Loucy (cell line): ENCODE measurements around the gene ANK3.

Experiments used
- H2AFZ ChIP-seq: fragments of 200-600 bp; sonication (generic); 2 replicates; pipeline ENCODE4 v1.6.0; 2016; ENCODE audit warnings: antibody characterized with exemption, mild to moderate bottlenecking, low read length, moderate library complexity
- H3F3A ChIP-seq: fragments of 200-600 bp; 2 replicates; pipeline ENCODE4 v1.6.0; 2016; ENCODE audit warnings: antibody characterized with exemption, low read depth, mild to moderate bottlenecking
- H3K27me3 ChIP-seq: fragments of 200-600 bp; sonication (generic); 2 replicates; pipeline ENCODE4 v1.6.1; 2014; ENCODE audit warnings: low read length, mild to moderate bottlenecking; ENCODE audit not compliant: insufficient read depth, poor library complexity, severe bottlenecking
- H3K36me3 ChIP-seq: fragments of 200-600 bp; sonication (generic); 2 replicates; pipeline ENCODE4 v1.6.1; 2016; ENCODE audit warnings: low read length; ENCODE audit not compliant: insufficient read depth
- H3K4me1 ChIP-seq: fragments of 200-600 bp; sonication (generic); 2 replicates; pipeline ENCODE4 v1.5.1; 2014; ENCODE audit warnings: low read length, mild to moderate bottlenecking; ENCODE audit not compliant: insufficient read depth, poor library complexity, severe bottlenecking
- H3K4me2 ChIP-seq: fragments of 200-600 bp; sonication (generic); 2 replicates; pipeline ENCODE4 v1.6.0; 2014; ENCODE audit warnings: antibody characterized with exemption, low read length, low read depth, mild to moderate bottlenecking; ENCODE audit not compliant: poor library complexity, severe bottlenecking
- H3K4me3 ChIP-seq: fragments of 200-600 bp; sonication (generic); 2 replicates; pipeline ENCODE4 v1.5.1; 2014; ENCODE audit warnings: low read length, mild to moderate bottlenecking, mixed read lengths; ENCODE audit not compliant: poor library complexity, severe bottlenecking
- H3K79me2 ChIP-seq: fragments of 200-600 bp; sonication (generic); 2 replicates; pipeline ENCODE4 v1.6.1; 2014; ENCODE audit warnings: low read length; ENCODE audit not compliant: insufficient read depth
- H3K9ac ChIP-seq: fragments of 200-600 bp; sonication (generic); 2 replicates; pipeline ENCODE4 v1.6.0; 2014; ENCODE audit warnings: mild to moderate bottlenecking, low read depth, low read length, moderate library complexity; ENCODE audit not compliant: poor library complexity, severe bottlenecking
- H3K9me2 ChIP-seq: fragments of 200-600 bp; sonication (generic); replicated peaks from 2 replicates; pipeline ENCODE4 v1.6.1; 2016; ENCODE audit warnings: low read depth, low read length, mixed read lengths
- H3K9me3 ChIP-seq: fragments of 200-600 bp; sonication (generic); 2 replicates; pipeline ENCODE4 v1.6.1; 2014; ENCODE audit warnings: mild to moderate bottlenecking, antibody characterized with exemption, low read length, low read depth; ENCODE audit not compliant: insufficient read depth
- H4K20me1 ChIP-seq: fragments of 200-600 bp; sonication (generic); 2 replicates; pipeline ENCODE4 v1.6.0; 2014; ENCODE audit warnings: antibody characterized with exemption, low read length, mild to moderate bottlenecking; ENCODE audit not compliant: insufficient read depth, poor library complexity, severe bottlenecking
- EZH2phosphoT487 ChIP-seq: fragments of 200-600 bp; IDR thresholded peaks from 2 replicates; pipeline ENCODE4 v1.6.1; 2018; ENCODE audit warnings: antibody characterized with exemption, mild to moderate bottlenecking, moderate library complexity, borderline replicate concordance
- TF ChIP-seq, protein P1 (sequence below): fragments of 200-600 bp; sonication (generic); conservative IDR thresholded peaks from 2 replicates; pipeline ENCODE4 v1.5.1; 2014; ENCODE audit warnings: mild to moderate bottlenecking, antibody characterized with exemption, low read length

ANK3 gene

DNA sequence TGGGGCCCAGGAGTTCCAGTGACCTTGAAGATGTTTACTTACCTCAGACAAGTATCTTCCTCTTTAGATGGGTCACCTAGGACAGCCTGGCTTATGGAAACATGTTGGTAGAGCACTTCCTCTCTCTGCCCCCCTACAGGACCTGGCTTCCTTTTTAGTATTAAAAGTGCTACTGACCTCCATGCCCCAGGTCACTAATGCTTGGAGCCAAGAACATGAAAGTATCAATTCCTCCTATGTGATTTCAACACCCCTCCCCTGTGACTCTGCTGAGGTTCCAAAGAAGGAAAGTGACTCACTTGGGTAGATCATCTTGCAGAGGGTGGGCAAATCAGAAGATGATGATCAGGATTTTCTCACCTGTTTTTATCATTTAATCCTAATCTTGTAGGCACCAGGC is 358.0 kb downstream of the ANK3 start:
- H3K4me1 ChIP-seq = no peaks in the 10 kb centered on the region
- no peaks in the 10 kb centered on the region for H3K9me3 ChIP-seq
- no peak overlapping the region for H3K9ac ChIP-seq
- H4K20me1 ChIP-seq = no peaks in the 10 kb centered on the region
- H3F3A ChIP-seq = no peaks in the 10 kb centered on the region
- no peaks in the 10 kb centered on the region for H3K79me2 ChIP-seq
- TF ChIP-seq, protein P1, sequence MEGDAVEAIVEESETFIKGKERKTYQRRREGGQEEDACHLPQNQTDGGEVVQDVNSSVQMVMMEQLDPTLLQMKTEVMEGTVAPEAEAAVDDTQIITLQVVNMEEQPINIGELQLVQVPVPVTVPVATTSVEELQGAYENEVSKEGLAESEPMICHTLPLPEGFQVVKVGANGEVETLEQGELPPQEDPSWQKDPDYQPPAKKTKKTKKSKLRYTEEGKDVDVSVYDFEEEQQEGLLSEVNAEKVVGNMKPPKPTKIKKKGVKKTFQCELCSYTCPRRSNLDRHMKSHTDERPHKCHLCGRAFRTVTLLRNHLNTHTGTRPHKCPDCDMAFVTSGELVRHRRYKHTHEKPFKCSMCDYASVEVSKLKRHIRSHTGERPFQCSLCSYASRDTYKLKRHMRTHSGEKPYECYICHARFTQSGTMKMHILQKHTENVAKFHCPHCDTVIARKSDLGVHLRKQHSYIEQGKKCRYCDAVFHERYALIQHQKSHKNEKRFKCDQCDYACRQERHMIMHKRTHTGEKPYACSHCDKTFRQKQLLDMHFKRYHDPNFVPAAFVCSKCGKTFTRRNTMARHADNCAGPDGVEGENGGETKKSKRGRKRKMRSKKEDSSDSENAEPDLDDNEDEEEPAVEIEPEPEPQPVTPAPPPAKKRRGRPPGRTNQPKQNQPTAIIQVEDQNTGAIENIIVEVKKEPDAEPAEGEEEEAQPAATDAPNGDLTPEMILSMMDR = no peak
- no peak for TF ChIP-seq EZH2phosphoT487
- no peak overlapping the region for H3K4me2 ChIP-seq
- no peak overlapping the region for H3K4me3 ChIP-seq
- H2AFZ ChIP-seq = no peak overlapping the region
- no peaks in the 10 kb centered on the region for H3K27me3 ChIP-seq
- H3K9me2 ChIP-seq = no peaks in the 10 kb centered on the region
- H3K36me3 ChIP-seq = no peaks in the 10 kb centered on the region

DNA sequence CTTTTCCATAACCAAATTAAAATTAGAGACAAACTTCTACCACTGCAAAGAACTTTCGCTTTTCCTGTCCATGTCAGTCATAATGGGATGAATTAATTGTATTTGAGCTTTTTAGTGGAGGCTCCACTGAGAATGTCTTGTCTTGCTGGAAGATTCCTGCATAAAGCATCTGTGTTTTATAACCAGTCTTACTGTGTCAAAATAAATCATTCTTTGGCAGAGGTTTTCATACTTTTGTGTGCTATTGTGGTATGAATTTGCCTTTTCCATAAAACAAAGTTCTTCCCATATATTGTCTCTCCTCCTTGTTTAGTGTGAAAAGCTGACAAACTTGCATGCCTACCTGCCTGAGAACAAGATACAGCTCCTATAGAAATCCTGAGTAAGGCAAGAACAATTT is 358.5 kb downstream of the ANK3 start:
- Histone ChIP-seq H3K4me2 (no peak overlapping the region), H3K4me3 (no peak overlapping the region), H3K9me3 (no peaks in the 10 kb centered on the region), H3K4me1 (no peaks in the 10 kb centered on the region), H3K27me3 (no peaks in the 10 kb centered on the region), H3K79me2 (no peaks in the 10 kb centered on the region), H2AFZ (0 out of 2 replicates have a peak overlapping the region, but pooled peaks have one; percentile 30), H4K20me1 (no peaks in the 10 kb centered on the region), H3K36me3 (no peaks in the 10 kb centered on the region), H3K9me2 (no peaks in the 10 kb centered on the region), H3K9ac (no peak overlapping the region), H3F3A (no peaks in the 10 kb centered on the region)
- no peak for TF ChIP-seq EZH2phosphoT487
- TF ChIP-seq, protein P1 = no peak

DNA sequence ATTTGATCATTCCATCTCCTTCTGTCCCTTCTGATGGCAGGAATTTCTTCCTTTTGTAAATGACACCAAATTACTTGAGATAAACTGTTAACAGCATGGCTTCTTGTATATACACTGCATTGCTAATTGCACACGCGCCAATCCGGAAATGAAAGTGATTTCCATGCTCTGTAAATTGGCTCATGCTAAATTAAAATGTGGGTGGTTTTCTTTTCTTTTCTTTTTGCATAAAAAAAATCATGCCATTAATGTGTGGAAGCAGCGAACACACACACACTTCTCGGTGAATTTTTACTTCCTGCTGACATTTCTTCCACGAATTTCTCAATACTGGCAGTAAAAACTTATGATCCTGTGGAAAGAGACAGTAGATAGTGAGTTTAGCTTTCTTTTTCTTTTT is 360.2 kb downstream of the ANK3 start:
- no peak overlapping the region for H3K9ac ChIP-seq
- no peaks in the 10 kb centered on the region for H3K9me2 ChIP-seq
- TF ChIP-seq, protein P1 = no peak
- TF ChIP-seq EZH2phosphoT487 = no peak
- no peaks in the 10 kb centered on the region for H3K9me3 ChIP-seq
- H2AFZ ChIP-seq = no peak overlapping the region
- no peaks in the 10 kb centered on the region for H3K27me3 ChIP-seq
- H3K4me3 ChIP-seq = no peak overlapping the region
- no peaks in the 10 kb centered on the region for H3K79me2 ChIP-seq
- no peaks in the 10 kb centered on the region for H3K4me1 ChIP-seq
- no peaks in the 10 kb centered on the region for H3F3A ChIP-seq
- H3K4me2 ChIP-seq = no peak overlapping the region
- no peaks in the 10 kb centered on the region for H4K20me1 ChIP-seq
- H3K36me3 ChIP-seq = no peaks in the 10 kb centered on the region
